Hematopoietic multipotent progenitor cell treated with erythropoietin and hydrocortisone succinate and interleukin-3 and kit ligand, for 6 days (in vitro differentiated cells): ENCODE results near the gene MSH5.

Source experiments
- DNase-seq: peaks from one replicate; pipeline ENCODE4 v3.0.0-alpha.2; 2015

MSH5 gene

GRCh38 chr6:31729979-31730630 lies 9.7 kb upstream of the MSH5 start:
- peak; percentile 95 for DNase-seq

GRCh38 chr6:31730631-31731086 lies 9.1 kb upstream of the MSH5 start:
- no peak for DNase-seq

GRCh38 chr6:31732029-31732428 lies 7.8 kb upstream of the MSH5 start:
- DNase-seq = no peak

GRCh38 chr6:31733734-31734133 lies 6.1 kb upstream of the MSH5 start:
- DNase-seq = no peak

- no peak for DNase-seq
Measured at GRCh38 chr6:31734247-31734820, 5.5 kb upstream of the MSH5 start.

- peak; percentile 80 for DNase-seq
Measured at GRCh38 chr6:31734821-31735406, 4.9 kb upstream of the MSH5 start.

- DNase-seq = peak; percentile 91
Measured at GRCh38 chr6:31736021-31736767, 3.6 kb upstream of the MSH5 start, which contains the start of gene CLIC1. Gene CLIC1 (minus strand): TSS chr6:31736530. CDS start chr6:31736300, 230 bp downstream.

GRCh38 chr6:31736768-31737314 lies 3.0 kb upstream of the MSH5 start:
- DNase-seq = no peak

- peak; percentile 70 for DNase-seq
Measured at GRCh38 chr6:31737315-31737990, 2.4 kb upstream of the MSH5 start.

GRCh38 chr6:31737991-31738979 lies 1.5 kb upstream of the MSH5 start:
- peak; percentile 96 for DNase-seq

GRCh38 chr6:31740397-31741223 lies 805 bp downstream of the MSH5 start:
- peak; percentile 61 for DNase-seq

- DNase-seq = no peak
Measured at GRCh38 chr6:31741815-31742214, 2.0 kb downstream of the MSH5 start.

- DNase-seq = no peak
Measured at GRCh38 chr6:31742894-31743293, 3.1 kb downstream of the MSH5 start.

GRCh38 chr6:31744422-31744821 lies 4.6 kb downstream of the MSH5 start:
- no peak for DNase-seq

- no peak for DNase-seq
Measured at GRCh38 chr6:31749301-31750036, 9.7 kb downstream of the MSH5 start.

- DNase-seq = no peak
Measured at GRCh38 chr6:31750411-31751022, 10.7 kb downstream of the MSH5 start.

- no peak for DNase-seq
Measured at GRCh38 chr6:31752739-31753319, 13.0 kb downstream of the MSH5 start.

GRCh38 chr6:31758281-31758680 lies 18.5 kb downstream of the MSH5 start:
- no peak for DNase-seq

- no peak for DNase-seq
Measured at GRCh38 chr6:31760790-31761189, 21.0 kb downstream of the MSH5 start.
